Measurements from ENCODE around the gene CASKIN2.

DNA sequence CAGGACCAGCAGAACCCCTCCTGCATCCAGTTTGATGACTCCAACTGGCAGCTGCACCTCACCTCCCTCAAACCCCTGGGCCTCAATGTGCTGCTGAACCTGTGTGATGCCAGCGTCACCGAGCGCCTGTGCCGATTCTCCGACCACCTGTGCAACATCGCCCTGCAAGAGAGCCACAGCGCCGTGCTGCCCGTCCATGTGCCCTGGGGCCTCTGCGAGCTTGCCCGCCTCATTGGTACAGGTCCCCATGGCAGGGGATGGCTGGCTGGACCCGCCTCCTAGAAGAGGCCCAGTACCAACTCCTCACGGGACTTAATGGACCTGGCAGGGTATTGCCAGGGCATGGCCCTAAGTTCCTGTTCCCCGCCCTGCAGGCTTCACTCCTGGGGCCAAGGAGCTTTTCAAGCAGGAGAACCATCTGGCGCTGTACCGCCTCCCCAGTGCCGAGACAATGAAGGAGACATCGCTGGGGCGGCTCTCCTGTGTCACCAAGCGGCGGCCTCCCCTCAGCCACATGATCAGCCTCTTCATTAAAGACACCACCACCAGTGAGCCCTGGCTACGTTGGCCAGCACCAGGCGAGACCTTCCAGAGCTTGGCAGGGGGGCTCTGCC, 22.7 kb downstream of the CASKIN2 start:
- TF ChIP-seq, protein P1, sequence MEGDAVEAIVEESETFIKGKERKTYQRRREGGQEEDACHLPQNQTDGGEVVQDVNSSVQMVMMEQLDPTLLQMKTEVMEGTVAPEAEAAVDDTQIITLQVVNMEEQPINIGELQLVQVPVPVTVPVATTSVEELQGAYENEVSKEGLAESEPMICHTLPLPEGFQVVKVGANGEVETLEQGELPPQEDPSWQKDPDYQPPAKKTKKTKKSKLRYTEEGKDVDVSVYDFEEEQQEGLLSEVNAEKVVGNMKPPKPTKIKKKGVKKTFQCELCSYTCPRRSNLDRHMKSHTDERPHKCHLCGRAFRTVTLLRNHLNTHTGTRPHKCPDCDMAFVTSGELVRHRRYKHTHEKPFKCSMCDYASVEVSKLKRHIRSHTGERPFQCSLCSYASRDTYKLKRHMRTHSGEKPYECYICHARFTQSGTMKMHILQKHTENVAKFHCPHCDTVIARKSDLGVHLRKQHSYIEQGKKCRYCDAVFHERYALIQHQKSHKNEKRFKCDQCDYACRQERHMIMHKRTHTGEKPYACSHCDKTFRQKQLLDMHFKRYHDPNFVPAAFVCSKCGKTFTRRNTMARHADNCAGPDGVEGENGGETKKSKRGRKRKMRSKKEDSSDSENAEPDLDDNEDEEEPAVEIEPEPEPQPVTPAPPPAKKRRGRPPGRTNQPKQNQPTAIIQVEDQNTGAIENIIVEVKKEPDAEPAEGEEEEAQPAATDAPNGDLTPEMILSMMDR (IDR thresholded peaks at IDR 0.05; ENCODE audit: low read depth, low read length, poor library complexity, severe bottlenecking) = no peak
- TF ChIP-seq EZH2phosphoT487 (IDR thresholded peaks at IDR 0.05; ENCODE audit: borderline replicate concordance, low read length) = no peak
